ENCODE data around the gene POU6F2. TPM values are rescaled to one million over a fixed set of nuclear protein-coding genes. Genes with fewer than 3 reads are reported as not detected.

POU6F2 gene
- total RNA-seq, 1 donor from 2014 or later: 9.2 TPM

DNA sequence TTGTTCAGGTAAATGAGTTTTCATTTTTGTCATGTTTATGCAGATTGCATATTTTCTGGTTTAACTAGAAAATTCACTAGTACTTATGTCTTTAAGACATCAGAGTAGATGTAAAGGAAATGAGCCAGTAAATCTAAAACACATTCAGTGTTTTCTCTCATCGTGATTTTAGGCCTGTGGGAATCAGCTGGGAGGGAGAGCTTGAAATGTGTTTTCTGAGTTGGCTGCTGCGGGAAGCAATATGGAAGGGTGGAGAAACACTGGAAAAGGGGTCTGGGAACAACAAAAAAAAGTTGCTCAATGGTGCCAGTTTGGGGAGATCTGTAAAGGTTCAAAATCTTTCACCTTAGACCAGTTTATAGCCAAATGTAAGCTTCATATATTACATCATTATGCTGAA is 284.1 kb downstream of the POU6F2 start:
- Mint-ChIP-seq H3K4me1 (peaks cover 5% of the 10 kb centered on the region), H3K27me3 (ENCODE audit: low read depth) (no peaks in the 10 kb centered on the region), H3K27ac (no peak overlapping the region), H3K9me3 (no peaks in the 10 kb centered on the region), H3K4me3 (no peak overlapping the region), H3K36me3 (no peaks in the 10 kb centered on the region)
- TF ChIP-seq CTCF (IDR thresholded peaks at IDR 0.05; ENCODE audit: unreplicated experiment): no peak
- DNase-seq (ENCODE audit: low spot score in 2 of 2, unreplicated experiment in 2 of 2): no peak

DNA sequence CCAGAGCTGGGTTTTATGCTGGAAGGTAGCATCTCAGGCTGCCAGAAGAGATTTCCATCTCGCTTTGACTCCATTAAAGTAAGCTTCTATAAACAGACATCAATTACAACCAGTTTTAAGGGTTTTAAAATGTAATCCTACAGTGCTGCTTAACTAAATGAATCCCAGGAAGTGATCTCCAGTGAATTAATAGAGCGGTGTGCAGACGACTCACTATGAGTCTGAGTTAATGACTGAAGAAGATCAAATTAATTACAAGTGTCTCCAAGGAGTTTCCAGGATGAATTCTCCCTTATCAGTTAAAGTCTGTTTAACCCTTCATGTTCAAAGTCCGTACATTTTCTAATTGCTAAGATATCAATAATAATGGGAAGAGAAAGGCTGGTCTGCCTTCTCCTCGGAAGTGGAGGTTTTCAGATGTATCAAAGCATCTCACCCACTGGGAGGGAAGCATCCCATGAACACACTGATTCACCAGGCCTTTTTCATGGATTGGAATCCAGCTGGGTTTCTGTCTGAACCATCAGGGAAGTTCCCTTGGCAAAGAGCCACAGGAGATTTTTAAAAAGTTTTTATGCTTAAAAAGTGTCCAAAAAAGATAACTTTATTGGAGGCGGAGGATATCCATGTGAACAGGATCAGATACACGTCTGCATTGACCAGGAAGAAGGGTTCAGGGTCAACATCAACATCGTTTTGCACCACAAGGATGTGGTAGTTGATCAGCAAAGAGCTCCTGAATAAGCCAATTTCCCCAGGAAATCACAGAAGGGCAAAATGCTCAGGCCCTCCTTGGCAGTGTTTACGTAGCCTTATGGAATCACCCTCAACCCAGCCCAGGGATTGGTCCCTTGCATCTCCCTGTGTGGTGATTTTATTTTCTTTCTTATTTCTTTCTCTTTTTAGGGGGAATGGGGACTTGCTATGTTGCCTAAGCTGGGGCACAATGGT is 288.2 kb downstream of the POU6F2 start:
- no peaks in the 10 kb centered on the region for H3K9me3 Mint-ChIP-seq
- no peaks in the 10 kb centered on the region for H3K27me3 Mint-ChIP-seq (ENCODE audit: low read depth)
- H3K27ac Mint-ChIP-seq: peak overlapping the region; percentile 5
- no peak overlapping the region for H3K4me3 Mint-ChIP-seq
- no peak for TF ChIP-seq CTCF (IDR thresholded peaks at IDR 0.05; ENCODE audit: unreplicated experiment)
- H3K36me3 Mint-ChIP-seq: no peaks in the 10 kb centered on the region
- peaks cover 5% of the 10 kb centered on the region for H3K4me1 Mint-ChIP-seq
- no peak for DNase-seq (ENCODE audit: low spot score in 2 of 2, unreplicated experiment in 2 of 2)

DNA sequence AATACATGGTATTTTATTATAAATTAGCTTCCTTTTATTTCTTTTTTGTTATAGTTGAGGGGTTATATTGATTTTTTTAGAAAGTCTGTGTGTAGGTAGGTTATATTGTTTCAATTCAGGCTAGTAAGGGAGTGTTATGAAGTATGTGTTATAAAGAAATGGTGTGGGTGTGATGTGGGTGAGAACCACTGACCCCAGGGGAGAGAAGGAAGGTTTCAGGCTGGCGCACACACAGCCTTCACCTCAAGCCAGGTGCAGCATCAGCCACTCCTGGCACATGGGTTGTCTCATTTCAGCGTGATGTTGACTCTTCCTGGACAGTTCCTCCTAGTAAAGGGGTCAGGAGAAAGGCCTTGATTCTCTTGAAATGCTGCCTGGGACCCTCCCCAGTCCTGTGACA is 291.3 kb downstream of the POU6F2 start:
- Mint-ChIP-seq H3K36me3 (no peaks in the 10 kb centered on the region), H3K9me3 (no peaks in the 10 kb centered on the region), H3K4me1 (peaks cover 7% of the 10 kb centered on the region), H3K27me3 (ENCODE audit: low read depth) (no peaks in the 10 kb centered on the region), H3K27ac (no peak overlapping the region), H3K4me3 (no peak overlapping the region)
- TF ChIP-seq CTCF (IDR thresholded peaks at IDR 0.05; ENCODE audit: unreplicated experiment): no peak
- no peak for DNase-seq (ENCODE audit: low spot score in 2 of 2, unreplicated experiment in 2 of 2)

DNA sequence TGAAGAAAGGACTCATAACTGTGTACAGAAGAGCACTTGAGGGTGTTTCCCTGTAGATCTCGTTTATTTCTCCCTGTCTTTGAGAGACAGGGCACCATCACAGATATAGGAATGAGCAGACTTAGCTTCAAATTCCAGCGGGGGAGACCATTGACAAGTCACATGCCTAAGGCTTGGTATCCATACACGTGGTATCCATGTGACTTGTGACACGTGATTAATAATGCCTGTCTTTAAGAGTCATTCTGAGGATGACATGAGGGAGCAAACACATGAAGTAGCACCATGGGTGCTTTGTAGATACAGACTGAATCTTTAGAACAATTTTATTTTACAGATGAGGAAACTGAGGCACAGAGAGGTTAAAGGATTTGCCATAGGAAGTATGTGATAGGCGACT is 292.3 kb downstream of the POU6F2 start:
- no peaks in the 10 kb centered on the region for H3K9me3 Mint-ChIP-seq
- no peaks in the 10 kb centered on the region for H3K27me3 Mint-ChIP-seq (ENCODE audit: low read depth)
- no peak for TF ChIP-seq CTCF (IDR thresholded peaks at IDR 0.05; ENCODE audit: unreplicated experiment)
- DNase-seq (ENCODE audit: low spot score in 2 of 2, unreplicated experiment in 2 of 2): no peak
- no peak overlapping the region for H3K4me3 Mint-ChIP-seq
- H3K27ac Mint-ChIP-seq: no peak overlapping the region
- H3K4me1 Mint-ChIP-seq: peaks cover 7% of the 10 kb centered on the region
- no peaks in the 10 kb centered on the region for H3K36me3 Mint-ChIP-seq

DNA sequence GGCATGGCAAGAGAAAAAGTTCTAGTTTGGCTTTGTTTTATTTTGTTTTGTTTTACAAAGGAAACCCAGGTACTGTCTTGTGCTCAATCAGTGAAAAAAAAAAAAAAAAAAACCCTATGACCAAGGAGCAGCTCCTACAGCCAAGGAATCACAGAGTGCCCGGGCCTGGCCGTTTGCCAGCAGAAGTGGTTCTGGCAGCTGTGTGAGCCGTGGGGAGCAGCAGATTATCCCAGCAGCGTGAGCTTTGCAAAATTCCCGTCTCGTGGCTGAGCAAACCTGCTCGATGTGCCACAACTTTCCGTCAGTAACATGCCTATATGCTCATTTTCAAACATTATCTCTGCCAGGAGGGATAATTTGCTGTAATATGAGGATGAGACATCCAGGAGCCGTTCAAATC is 293.7 kb downstream of the POU6F2 start:
- no peaks in the 10 kb centered on the region for H3K27me3 Mint-ChIP-seq (ENCODE audit: low read depth)
- DNase-seq (ENCODE audit: low spot score in 2 of 2, unreplicated experiment in 2 of 2): no peak
- H3K36me3 Mint-ChIP-seq: no peaks in the 10 kb centered on the region
- no peak overlapping the region for H3K4me3 Mint-ChIP-seq
- H3K4me1 Mint-ChIP-seq: peaks cover 2% of the 10 kb centered on the region
- H3K9me3 Mint-ChIP-seq: no peaks in the 10 kb centered on the region
- no peak for TF ChIP-seq CTCF (IDR thresholded peaks at IDR 0.05; ENCODE audit: unreplicated experiment)
- no peak overlapping the region for H3K27ac Mint-ChIP-seq

Data from mesothelial cell of epicardium (in vitro differentiated cells).